ENCODE measurements around the gene PUM2.
"Not testable (repeated sequence)": the region's sequence is repeated elsewhere in the genome, so short reads cannot be mapped to it uniquely, and the experiment has no call there.

PUM2 gene

GRCh38 chr2:20371323-20372025 is 20.8 kb upstream of the PUM2 start:
- in situ Hi-C loops (cut with MboI; ENCODE audit: low sequenced_read_pairs): no loop called here

GRCh38 chr2:20370191-20370590 is 19.5 kb upstream of the PUM2 start:
- in situ Hi-C loops (cut with MboI; ENCODE audit: low sequenced_read_pairs): no loop called here

- in situ Hi-C loops (cut with MboI; ENCODE audit: low sequenced_read_pairs): no loop called here
Observed at GRCh38 chr2:20369366-20369765, 18.7 kb upstream of the PUM2 start.

GRCh38 chr2:20368706-20369105 is 18.1 kb upstream of the PUM2 start:
- in situ Hi-C loops (cut with MboI; ENCODE audit: low sequenced_read_pairs): no loop called here

- in situ Hi-C loops (cut with MboI; ENCODE audit: low sequenced_read_pairs): not testable (repeated sequence)
Observed at GRCh38 chr2:20367929-20368328, 17.3 kb upstream of the PUM2 start.

GRCh38 chr2:20366672-20367116 is 16.1 kb upstream of the PUM2 start:
- in situ Hi-C loops (cut with MboI; ENCODE audit: low sequenced_read_pairs): no loop called here

- in situ Hi-C loops (cut with MboI; ENCODE audit: low sequenced_read_pairs): no loop called here
Observed at GRCh38 chr2:20365249-20365817, 14.7 kb upstream of the PUM2 start.

GRCh38 chr2:20363578-20363977 is 12.9 kb upstream of the PUM2 start:
- in situ Hi-C loops (cut with MboI; ENCODE audit: low sequenced_read_pairs): no loop called here

GRCh38 chr2:20362701-20363435 is 12.2 kb upstream of the PUM2 start:
- in situ Hi-C loops (cut with MboI; ENCODE audit: low sequenced_read_pairs): no loop called here

GRCh38 chr2:20361893-20362292 is 11.2 kb upstream of the PUM2 start:
- in situ Hi-C loops (cut with MboI; ENCODE audit: low sequenced_read_pairs): no loop called here

- in situ Hi-C loops (cut with MboI; ENCODE audit: low sequenced_read_pairs): no loop called here
Observed at GRCh38 chr2:20359096-20359495, 8.5 kb upstream of the PUM2 start.

- in situ Hi-C loops (cut with MboI; ENCODE audit: low sequenced_read_pairs): no loop called here
Observed at GRCh38 chr2:20357638-20358389, 7.2 kb upstream of the PUM2 start.

- in situ Hi-C loops (cut with MboI; ENCODE audit: low sequenced_read_pairs): no loop called here
Observed at GRCh38 chr2:20356042-20356441, 5.4 kb upstream of the PUM2 start.

- in situ Hi-C loops (cut with MboI; ENCODE audit: low sequenced_read_pairs): no loop called here
Observed at GRCh38 chr2:20355131-20355530, 4.5 kb upstream of the PUM2 start.

- in situ Hi-C loops (cut with MboI; ENCODE audit: low sequenced_read_pairs): no loop called here
Observed at GRCh38 chr2:20353241-20353992, 2.8 kb upstream of the PUM2 start.

- in situ Hi-C loops (cut with MboI; ENCODE audit: low sequenced_read_pairs): no loop called here
Observed at GRCh38 chr2:20352581-20353216, 2.1 kb upstream of the PUM2 start.

- in situ Hi-C loops (cut with MboI; ENCODE audit: low sequenced_read_pairs): no loop called here
Observed at GRCh38 chr2:20352230-20352578, 1.6 kb upstream of the PUM2 start.

- in situ Hi-C loops (cut with MboI; ENCODE audit: low sequenced_read_pairs): no loop called here
Observed at GRCh38 chr2:20351555-20352229, 1.0 kb upstream of the PUM2 start.

- in situ Hi-C loops (cut with MboI; ENCODE audit: low sequenced_read_pairs): no loop called here
Observed at GRCh38 chr2:20350041-20350712, 467 bp downstream of the PUM2 start.

Data from HL-60/S4 treated with retinoic acid at 250 ng/mL for 4 days and 3 days (cell line).